Parathyroid adenoma (tissue), 2 donors: Measurements from ENCODE around the gene PARP1.

ENCODE experiments used
- H2AFZ ChIP-seq: fragments of 300-600 bp; sonication (generic); one replicate; pipeline ENCODE4 v1.7.0; 2017; ENCODE audit warnings: antibody characterized with exemption, mild to moderate bottlenecking
- H3K27ac ChIP-seq: fragments of 300-600 bp; sonication (generic); one replicate; pipeline ENCODE4 v1.7.0; 2017
- H3K27me3 ChIP-seq: fragments of 300-600 bp; sonication (generic); one replicate; pipeline ENCODE4 v1.7.0; 2017; ENCODE audit warnings: low read length; ENCODE audit not compliant: control insufficient read depth, insufficient read depth
- H3K36me3 ChIP-seq: fragments of 300-600 bp; sonication (generic); one replicate; pipeline ENCODE4 v1.7.0; 2017; ENCODE audit warnings: low read length; ENCODE audit not compliant: control insufficient read depth, insufficient read depth
- H3K4me1 ChIP-seq: fragments of 300-600 bp; sonication (generic); one replicate; pipeline ENCODE4 v1.7.0; 2017; ENCODE audit warnings: control low read depth
- H3K4me2 ChIP-seq: fragments of 300-600 bp; sonication (generic); one replicate; pipeline ENCODE4 v1.7.0; 2017; ENCODE audit warnings: low read length
- H3K4me3 ChIP-seq: fragments of 300-600 bp; sonication (generic); one replicate; pipeline ENCODE4 v1.7.0; 2017; ENCODE audit warnings: low read depth, low read length
- H3K79me2 ChIP-seq: fragments of 300-600 bp; sonication (generic); one replicate; pipeline ENCODE4 v1.7.0; 2017; ENCODE audit warnings: control low read depth
- H3K9ac ChIP-seq: fragments of 300-600 bp; sonication (generic); one replicate; pipeline ENCODE4 v1.7.0; 2017; ENCODE audit warnings: mild to moderate bottlenecking
- H3K9me3 ChIP-seq: fragments of 300-600 bp; sonication (generic); one replicate; pipeline ENCODE4 v1.7.0; 2017; ENCODE audit warnings: low read length; ENCODE audit not compliant: control insufficient read depth
- CTCF ChIP-seq: fragments of 300-600 bp; sonication (generic); IDR thresholded peaks from one replicate; pipeline ENCODE4 v1.7.0; 2017; ENCODE audit warnings: antibody characterized with exemption, mild to moderate bottlenecking
- donor health status: primary hyperparathyroidism.

Gene PARP1

GRCh38 chr1:226351709-226352108, 56.2 kb downstream of the PARP1 start:
- Histone ChIP-seq H3K79me2 (no peaks in the 10 kb centered on the region), H3K27me3 (no peaks in the 10 kb centered on the region), H3K9ac (no peak overlapping the region), H2AFZ (no peak overlapping the region), H3K36me3 (no peaks in the 10 kb centered on the region), H3K4me3 (no peak overlapping the region), H3K27ac (no peak overlapping the region), H3K9me3 (no peaks in the 10 kb centered on the region), H3K4me1 (no peaks in the 10 kb centered on the region), H3K4me2 (no peak overlapping the region)
- no peak for TF ChIP-seq CTCF

- no peaks in the 10 kb centered on the region for H3K36me3 ChIP-seq
- H3K9me3 ChIP-seq, result no peaks in the 10 kb centered on the region
- H3K4me3 ChIP-seq, result no peak overlapping the region
- no peaks in the 10 kb centered on the region for H3K4me1 ChIP-seq
- H3K27ac ChIP-seq, result no peak overlapping the region
- no peak overlapping the region for H3K4me2 ChIP-seq
- no peaks in the 10 kb centered on the region for H3K79me2 ChIP-seq
- no peak overlapping the region for H2AFZ ChIP-seq
- H3K27me3 ChIP-seq, result no peaks in the 10 kb centered on the region
- TF ChIP-seq CTCF, result no peak
- no peak overlapping the region for H3K9ac ChIP-seq
Observed at GRCh38 chr1:226350519-226350865, 57.4 kb downstream of the PARP1 start.

GRCh38 chr1:226349801-226350518, 57.9 kb downstream of the PARP1 start:
- TF ChIP-seq CTCF, result no peak
- no peak overlapping the region for H3K27ac ChIP-seq
- H3K9ac ChIP-seq, result no peak overlapping the region

GRCh38 chr1:226349081-226349480, 58.8 kb downstream of the PARP1 start:
- Histone ChIP-seq H2AFZ (no peak overlapping the region), H3K4me1 (no peaks in the 10 kb centered on the region), H3K27me3 (no peaks in the 10 kb centered on the region), H3K36me3 (no peaks in the 10 kb centered on the region), H3K4me3 (no peak overlapping the region), H3K9ac (no peak overlapping the region), H3K27ac (no peak overlapping the region), H3K9me3 (no peaks in the 10 kb centered on the region), H3K79me2 (no peaks in the 10 kb centered on the region), H3K4me2 (no peak overlapping the region)
- TF ChIP-seq CTCF, result no peak

More at GRCh38 chr1:226349801-226350518, 57.9 kb downstream of the PARP1 start:
- no peaks in the 10 kb centered on the region for H3K9me3 ChIP-seq
- H2AFZ ChIP-seq, result no peak overlapping the region
- no peak overlapping the region for H3K4me2 ChIP-seq
- no peaks in the 10 kb centered on the region for H3K27me3 ChIP-seq
- H3K79me2 ChIP-seq, result no peaks in the 10 kb centered on the region
- no peak overlapping the region for H3K4me3 ChIP-seq
- no peaks in the 10 kb centered on the region for H3K4me1 ChIP-seq
- H3K36me3 ChIP-seq, result no peaks in the 10 kb centered on the region
